Type B pancreatic cell (in vitro differentiated cells): Measurements from ENCODE around the gene PAFAH1B1. TPM values are rescaled to one million over a fixed set of nuclear protein-coding genes. Genes with fewer than 3 reads are reported as not detected.

Experiments used
- DNase-seq: peaks from one replicate; pipeline ENCODE4 v3.0.0; 2021; ENCODE audit warnings: mixed read lengths; ENCODE audit not compliant: unreplicated experiment; ENCODE audit errors: extremely low spot score
- H3K27ac Mint-ChIP-seq: 2 replicates; pipeline ENCODE4 v1.8.0; 2021; ENCODE audit warnings: mild to moderate bottlenecking, mixed read lengths
- H3K27me3 Mint-ChIP-seq: 2 replicates; pipeline ENCODE4 v1.8.0; 2021; ENCODE audit warnings: mixed read lengths
- H3K36me3 Mint-ChIP-seq: 2 replicates; pipeline ENCODE4 v1.8.0; 2021; ENCODE audit warnings: mixed read lengths
- H3K4me1 Mint-ChIP-seq: one replicate; pipeline ENCODE4 v1.8.0; 2021; ENCODE audit warnings: mixed read lengths; ENCODE audit not compliant: unreplicated experiment
- H3K4me3 Mint-ChIP-seq: 2 replicates; pipeline ENCODE4 v1.8.0; 2021; ENCODE audit warnings: mild to moderate bottlenecking, mixed read lengths
- H3K9me3 Mint-ChIP-seq: 2 replicates; pipeline ENCODE4 v1.8.0; 2021; ENCODE audit warnings: mixed read lengths
- microRNA-seq: library from miRNA; unstranded; fragments of <30 nt; microRNA quantifications from one replicate; pipeline ENCODE4, GENCODE V29; 2020
- total RNA-seq: library from RNA; stranded (reverse); gene quantifications from 2 replicates; pipeline ENCODE4 v1.2.1, GENCODE V29; 2021; ENCODE audit warnings: low replicate concordance
- TF ChIP-seq, protein P1 (sequence below): fragments of 200-600 bp; sonication (generic); conservative IDR thresholded peaks from 2 replicates; pipeline ENCODE4 v1.5.0; 2021; ENCODE audit warnings: antibody characterized with exemption, mild to moderate bottlenecking

Gene PAFAH1B1
- total RNA-seq, 1 donor from 2014 or later = 126 TPM

DNA sequence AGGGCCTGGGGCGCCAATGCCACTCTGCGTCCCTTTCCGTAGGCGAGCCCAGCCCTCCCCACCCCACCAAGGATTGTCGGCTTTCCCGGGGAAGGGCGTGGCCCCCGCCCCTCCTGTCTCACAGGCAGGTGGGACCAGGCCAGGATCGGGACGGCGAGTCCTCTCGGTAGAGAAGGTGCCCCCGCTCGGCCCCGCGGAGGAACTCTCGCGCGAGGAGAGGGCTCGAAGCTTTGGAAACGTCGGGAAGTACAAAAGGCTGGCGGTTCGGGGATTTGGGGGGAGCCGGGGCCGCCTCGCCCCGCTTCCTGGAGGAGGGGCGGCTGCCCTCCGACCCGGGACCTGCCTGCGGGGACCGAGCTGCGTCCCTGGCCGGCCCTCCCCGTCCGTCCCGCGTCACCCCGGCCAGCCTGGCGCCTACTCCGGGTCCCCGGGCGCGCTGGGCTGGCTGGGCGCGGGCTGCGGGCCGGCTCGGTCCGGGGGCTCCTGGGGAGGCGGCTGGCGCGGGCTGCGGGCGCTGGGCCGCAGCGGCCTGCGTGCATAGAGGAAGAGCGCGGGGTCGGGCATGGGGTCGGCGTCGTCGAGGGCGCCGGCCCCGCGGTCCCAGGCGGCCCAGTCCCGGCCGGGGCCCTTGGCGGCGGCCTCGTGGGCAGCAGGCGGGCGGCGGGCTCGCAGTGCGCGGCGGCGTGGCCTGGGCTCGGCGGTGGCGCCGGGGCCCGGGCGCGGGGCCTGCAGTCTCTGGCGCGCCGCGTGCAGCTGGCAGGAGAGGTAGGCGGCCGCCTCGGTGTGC, 130.7 kb downstream of the PAFAH1B1 start:
- Mint-ChIP-seq H3K4me1 (peaks cover 6% of the 10 kb centered on the region), H3K4me3 (peak overlapping the region; percentile 72), H3K27me3 (peaks cover 39% of the 10 kb centered on the region), H3K36me3 (no peaks in the 10 kb centered on the region), H3K27ac (no peak overlapping the region), H3K9me3 (no peaks in the 10 kb centered on the region)
- TF ChIP-seq, protein P1, sequence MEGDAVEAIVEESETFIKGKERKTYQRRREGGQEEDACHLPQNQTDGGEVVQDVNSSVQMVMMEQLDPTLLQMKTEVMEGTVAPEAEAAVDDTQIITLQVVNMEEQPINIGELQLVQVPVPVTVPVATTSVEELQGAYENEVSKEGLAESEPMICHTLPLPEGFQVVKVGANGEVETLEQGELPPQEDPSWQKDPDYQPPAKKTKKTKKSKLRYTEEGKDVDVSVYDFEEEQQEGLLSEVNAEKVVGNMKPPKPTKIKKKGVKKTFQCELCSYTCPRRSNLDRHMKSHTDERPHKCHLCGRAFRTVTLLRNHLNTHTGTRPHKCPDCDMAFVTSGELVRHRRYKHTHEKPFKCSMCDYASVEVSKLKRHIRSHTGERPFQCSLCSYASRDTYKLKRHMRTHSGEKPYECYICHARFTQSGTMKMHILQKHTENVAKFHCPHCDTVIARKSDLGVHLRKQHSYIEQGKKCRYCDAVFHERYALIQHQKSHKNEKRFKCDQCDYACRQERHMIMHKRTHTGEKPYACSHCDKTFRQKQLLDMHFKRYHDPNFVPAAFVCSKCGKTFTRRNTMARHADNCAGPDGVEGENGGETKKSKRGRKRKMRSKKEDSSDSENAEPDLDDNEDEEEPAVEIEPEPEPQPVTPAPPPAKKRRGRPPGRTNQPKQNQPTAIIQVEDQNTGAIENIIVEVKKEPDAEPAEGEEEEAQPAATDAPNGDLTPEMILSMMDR = no peak
- no peak for DNase-seq

DNA sequence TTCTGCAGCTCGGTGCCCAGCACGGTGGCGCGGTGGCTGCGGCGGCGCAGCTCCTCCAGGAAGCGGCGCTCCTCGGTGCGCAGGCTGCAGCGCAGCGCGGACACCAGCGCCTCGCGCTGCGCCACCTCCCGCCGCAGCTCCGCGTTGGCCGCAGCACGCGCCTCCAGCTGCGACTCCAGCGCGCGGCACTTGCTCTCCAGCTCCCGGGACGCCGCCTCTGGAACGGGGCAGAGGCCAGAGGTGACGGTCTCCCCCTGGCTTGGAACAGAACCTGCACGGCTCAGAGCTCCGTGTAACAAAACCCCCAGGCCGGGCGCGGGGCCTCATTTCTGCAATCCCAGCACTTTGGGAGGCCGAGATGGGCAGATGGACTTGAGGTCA, 131.3 kb downstream of the PAFAH1B1 start:
- no peak for DNase-seq
- peaks cover 6% of the 10 kb centered on the region for H3K4me1 Mint-ChIP-seq
- H3K27ac Mint-ChIP-seq = no peak overlapping the region
- TF ChIP-seq, protein P1 = peak; percentile 29
- H3K27me3 Mint-ChIP-seq = peaks cover 39% of the 10 kb centered on the region
- H3K36me3 Mint-ChIP-seq = no peaks in the 10 kb centered on the region
- H3K9me3 Mint-ChIP-seq = no peaks in the 10 kb centered on the region
- H3K4me3 Mint-ChIP-seq = peak overlapping the region; percentile 57

DNA sequence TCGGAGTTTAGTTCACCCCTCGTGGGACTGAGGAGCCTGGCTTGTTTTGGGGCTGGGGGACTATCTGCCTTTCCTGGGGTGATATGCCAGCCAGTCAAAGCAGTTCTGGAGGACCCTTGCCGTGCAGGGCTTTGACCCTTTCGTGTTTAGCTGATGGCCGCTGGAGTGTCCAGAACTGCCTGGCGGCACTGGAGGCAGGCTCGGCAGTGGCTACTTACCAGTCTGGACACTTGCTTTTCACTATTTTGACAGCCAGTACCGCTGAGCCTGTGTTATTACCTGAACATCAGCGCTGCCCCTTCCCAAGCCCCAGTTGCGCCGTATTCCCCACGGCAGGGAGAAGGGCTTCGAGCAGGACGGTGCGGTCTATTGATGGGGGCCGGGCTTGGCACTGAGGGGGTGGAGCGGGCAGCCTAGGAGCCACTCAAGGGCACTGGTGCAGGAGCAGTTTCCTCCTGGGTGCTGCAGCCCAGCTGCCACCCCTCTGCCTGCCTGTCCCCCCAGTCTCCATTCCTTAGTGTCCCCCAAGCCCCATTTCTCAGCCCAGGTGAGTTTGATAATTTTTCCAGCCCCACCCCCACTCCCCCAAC, 137.4 kb downstream of the PAFAH1B1 start:
- no peaks in the 10 kb centered on the region for H3K9me3 Mint-ChIP-seq
- no peaks in the 10 kb centered on the region for H3K4me1 Mint-ChIP-seq
- no peak overlapping the region for H3K27ac Mint-ChIP-seq

DNA sequence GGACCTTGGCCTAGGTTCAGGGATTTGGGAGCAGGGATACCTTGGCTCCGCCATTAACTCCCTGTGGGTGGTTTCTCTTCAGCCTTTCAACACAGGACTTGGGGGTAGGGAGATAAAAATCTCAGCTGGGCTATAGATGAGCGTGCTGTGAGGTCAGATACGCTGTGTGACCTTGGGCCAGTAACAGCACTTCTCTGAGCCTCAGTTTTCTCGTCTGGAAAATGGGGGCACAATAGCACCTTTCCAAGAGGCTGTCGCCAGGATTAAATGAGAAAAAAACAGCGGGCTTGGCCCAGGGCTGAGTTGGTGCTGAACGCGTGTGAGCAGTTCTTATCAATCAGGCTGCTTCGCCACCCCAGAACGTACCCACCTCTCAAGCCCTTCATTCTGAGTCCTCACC, 138.4 kb downstream of the PAFAH1B1 start:
- H3K27me3 Mint-ChIP-seq = peaks cover 6% of the 10 kb centered on the region
- H3K4me1 Mint-ChIP-seq = no peaks in the 10 kb centered on the region
- no peak for DNase-seq
- TF ChIP-seq, protein P1 = no peak
- no peaks in the 10 kb centered on the region for H3K36me3 Mint-ChIP-seq
- H3K9me3 Mint-ChIP-seq = no peaks in the 10 kb centered on the region
- H3K4me3 Mint-ChIP-seq = no peak overlapping the region
- no peak overlapping the region for H3K27ac Mint-ChIP-seq

More for the DNA sequence above, 137.4 kb downstream of the PAFAH1B1 start:
- no peaks in the 10 kb centered on the region for H3K36me3 Mint-ChIP-seq
- H3K27me3 Mint-ChIP-seq = peaks cover 7% of the 10 kb centered on the region
- no peak overlapping the region for H3K4me3 Mint-ChIP-seq
- no peak for DNase-seq
- TF ChIP-seq, protein P1 = no peak

DNA sequence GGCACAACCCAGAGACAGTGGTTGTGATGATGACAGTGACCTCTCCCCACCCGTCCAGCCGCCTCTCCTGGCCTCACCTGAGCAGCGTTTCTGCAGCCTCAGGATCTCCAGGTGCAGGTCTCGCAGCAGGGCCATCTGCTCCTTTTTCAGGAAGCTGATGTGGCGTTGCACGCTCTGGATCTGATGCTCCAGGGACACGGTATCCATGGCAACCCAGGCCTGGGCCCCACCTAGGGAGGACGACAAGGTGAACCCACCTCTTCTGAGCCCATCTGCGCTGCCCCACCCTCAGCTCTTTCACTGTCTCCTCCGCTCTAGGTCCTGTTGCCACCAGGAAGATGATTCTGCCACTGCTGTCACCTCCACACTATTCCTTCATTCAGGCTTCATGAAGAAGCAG, 141.5 kb downstream of the PAFAH1B1 start:
- H3K4me1 Mint-ChIP-seq = no peaks in the 10 kb centered on the region
- H3K36me3 Mint-ChIP-seq = no peaks in the 10 kb centered on the region
- no peaks in the 10 kb centered on the region for H3K9me3 Mint-ChIP-seq
- H3K27me3 Mint-ChIP-seq = no peaks in the 10 kb centered on the region
- no peak overlapping the region for H3K27ac Mint-ChIP-seq
- TF ChIP-seq, protein P1 = no peak
- no peak for DNase-seq
- H3K4me3 Mint-ChIP-seq = no peak overlapping the region

Small RNA genes lying within 50 kb of the gene (microRNA-seq; reads per million reads assigned to microRNA genes)
- gene MIR6776 = 0.83 reads per million

Other genes starting within 250 kb of the PAFAH1B1 start
- 26.9 and 32.9 TPM in 2 replicates for gene MNT, start 192.6 kb upstream of the PAFAH1B1 start, total RNA-seq
- gene METTL16, start 81.8 kb upstream of the PAFAH1B1 start, total RNA-seq = 27.5 and 39.3 TPM in 2 replicates
- gene CLUH, start 118.1 kb downstream of the PAFAH1B1 start, total RNA-seq = 77.0 and 108 TPM in 2 replicates
- gene CCDC92B, start 156.0 kb downstream of the PAFAH1B1 start, total RNA-seq = 1.3 and 1.5 TPM in 2 replicates
- 49.7 and 74.2 TPM in 2 replicates for gene RAP1GAP2, start 202.8 kb downstream of the PAFAH1B1 start, total RNA-seq